ENCODE measurements around the gene ACSF2. TPM values are rescaled to one million over a fixed set of nuclear protein-coding genes. Genes with fewer than 3 reads are reported as not detected.

Gene ACSF2
- polyA plus RNA-seq, 1 donor (not counting 4 experiments of a cell fraction or from before 2014, with no cell fraction given), result 71.9 TPM

- Histone ChIP-seq H3K36me3 (ENCODE audit: control insufficient read depth in 2 of 2, extremely low read depth in 1 of 2, insufficient read depth in 2 of 2, low read length in 2 of 2) (peaks cover 6 to 26% of the 10 kb centered on the region in 2 experiments), H3K79me2 (ENCODE audit: control insufficient read depth, insufficient read depth, low read length) (peaks cover 16% of the 10 kb centered on the region), H4K20me1 (ENCODE audit: control insufficient read depth, extremely low read depth, insufficient read depth, low read length) (no peaks in the 10 kb centered on the region), H3K4me1 (ENCODE audit: control insufficient read depth, extremely low read depth, insufficient read depth, low read length) (peaks cover 29% of the 10 kb centered on the region), H3K27me3 (ENCODE audit: control insufficient read depth, extremely low read depth, insufficient read depth, low read length) (no peaks in the 10 kb centered on the region), H3K27ac (ENCODE audit: control insufficient read depth, insufficient read depth, low read length) (no peak overlapping the region), H3K9ac (ENCODE audit: control insufficient read depth, extremely low read depth, insufficient read depth, low read length) (no peak overlapping the region), H3K4me3 (ENCODE audit: control insufficient read depth in 2 of 3, extremely low read depth in 1 of 3, insufficient read depth in 2 of 3, low read depth in 1 of 3, low read length in 3 of 3) (no peak overlapping the region), H3K9me3 (ENCODE audit: control insufficient read depth, low read depth, low read length) (no peaks in the 10 kb centered on the region), H3K9me1 (ENCODE audit: control insufficient read depth, extremely low read depth, insufficient read depth, low read length) (no peaks in the 10 kb centered on the region), H3K4me2 (ENCODE audit: control insufficient read depth, extremely low read depth, insufficient read depth, low read depth, low read length) (no peak overlapping the region), H2AFZ (ENCODE audit: control insufficient read depth, low read length) (no peak overlapping the region)
- no peak for TF ChIP-seq EZH2 (IDR thresholded peaks at IDR 0.05; ENCODE audit: low read length)
- TF ChIP-seq CTCF (optimal IDR thresholded peaks at IDR 0.05 in 1 of 3, IDR thresholded peaks at IDR 0.05 in 1 of 3, conservative IDR thresholded peaks at IDR 0.05 in 1 of 3; ENCODE audit: extremely low read depth in 1 of 3, insufficient read depth in 2 of 3, low read length in 3 of 3), result no peak
- no peak for FAIRE-seq
- dilution Hi-C loops (cut with MboI; ENCODE audit: extremely low pct_ligation_motif_present, low sequenced_read_pairs), result no loop called here
- DNase-seq (ENCODE audit: low read depth, low spot score), result no peak
Measured at GRCh38 chr17:50480854-50481490, 55.0 kb downstream of the ACSF2 start.

- Histone ChIP-seq H3K27ac (ENCODE audit: control insufficient read depth, insufficient read depth, low read length) (no peak overlapping the region), H3K9me1 (ENCODE audit: control insufficient read depth, extremely low read depth, insufficient read depth, low read length) (no peaks in the 10 kb centered on the region), H3K27me3 (ENCODE audit: control insufficient read depth, extremely low read depth, insufficient read depth, low read length) (no peaks in the 10 kb centered on the region), H3K4me1 (ENCODE audit: control insufficient read depth, extremely low read depth, insufficient read depth, low read length) (peaks cover 29% of the 10 kb centered on the region), H3K9ac (ENCODE audit: control insufficient read depth, extremely low read depth, insufficient read depth, low read length) (no peak overlapping the region), H3K9me3 (ENCODE audit: control insufficient read depth, low read depth, low read length) (no peaks in the 10 kb centered on the region), H3K79me2 (ENCODE audit: control insufficient read depth, insufficient read depth, low read length) (peaks cover 16% of the 10 kb centered on the region), H2AFZ (ENCODE audit: control insufficient read depth, low read length) (no peak overlapping the region), H3K4me3 (ENCODE audit: control insufficient read depth in 2 of 3, extremely low read depth in 1 of 3, insufficient read depth in 2 of 3, low read depth in 1 of 3, low read length in 3 of 3) (no peak overlapping the region), H3K4me2 (ENCODE audit: control insufficient read depth, extremely low read depth, insufficient read depth, low read depth, low read length) (no peak overlapping the region), H4K20me1 (ENCODE audit: control insufficient read depth, extremely low read depth, insufficient read depth, low read length) (no peaks in the 10 kb centered on the region), H3K36me3 (ENCODE audit: control insufficient read depth in 2 of 2, extremely low read depth in 1 of 2, insufficient read depth in 2 of 2, low read length in 2 of 2) (peaks cover 6 to 26% of the 10 kb centered on the region in 2 experiments)
- dilution Hi-C loops (cut with MboI; ENCODE audit: extremely low pct_ligation_motif_present, low sequenced_read_pairs), result no loop called here
- DNase-seq (ENCODE audit: low read depth, low spot score) (no peak), FAIRE-seq (no peak)
- TF ChIP-seq EZH2 (IDR thresholded peaks at IDR 0.05; ENCODE audit: low read length) (no peak), CTCF (optimal IDR thresholded peaks at IDR 0.05 in 1 of 3, IDR thresholded peaks at IDR 0.05 in 1 of 3, conservative IDR thresholded peaks at IDR 0.05 in 1 of 3; ENCODE audit: extremely low read depth in 1 of 3, insufficient read depth in 2 of 3, low read length in 3 of 3) (no peak)
Measured at GRCh38 chr17:50481648-50482047, 55.6 kb downstream of the ACSF2 start.
